HepG2 (cell line): ENCODE measurements around the gene NME7. TPM values are rescaled to one million over a fixed set of nuclear protein-coding genes. Genes with fewer than 3 reads are reported as not detected.

Source experiments
- BHLHE40 ChIP-seq: IDR thresholded peaks from 2 replicates; pipeline ENCODE4 v1.6.1; 2011; ENCODE audit warnings: low read length, improper control_type of control experiment
- CBFB ChIP-seq: sonication (generic); formaldehyde crosslinking; IDR thresholded peaks from 2 replicates; pipeline ENCODE4 v1.4.0; 2020; ENCODE audit warnings: missing genetic modification reagents
- CEBPB ChIP-seq: IDR thresholded peaks from 2 replicates; pipeline ENCODE4 v1.6.1; 2011; ENCODE audit warnings: low read depth, low read length, improper control_type of control experiment, borderline replicate concordance
- DMTF1 ChIP-seq: sonication (generic); formaldehyde crosslinking; IDR thresholded peaks from 2 replicates; pipeline ENCODE4 v1.4.0; 2020; ENCODE audit warnings: mild to moderate bottlenecking, missing genetic modification reagents
- FOXP4 ChIP-seq: sonication (generic); formaldehyde crosslinking; IDR thresholded peaks from 2 replicates; pipeline ENCODE4 v1.4.0; 2020; ENCODE audit warnings: missing genetic modification reagents
- GABPA ChIP-seq, 2 experiments: IDR thresholded peaks; 2 replicates each; pipeline ENCODE4 v1.6.1; 2011 to 2016; ENCODE audit warnings: low read depth in 2 of 2, low read length in 1 of 2, missing biosample characterization in 1 of 2, missing genetic modification characterization in 1 of 2
- PAF1 ChIP-seq: IDR thresholded peaks from 2 replicates; pipeline ENCODE4 v1.6.1; 2016; ENCODE audit warnings: missing genetic modification reagents, missing compliant biosample characterization
- PAWR ChIP-seq: sonication (generic); formaldehyde crosslinking; IDR thresholded peaks from 2 replicates; pipeline ENCODE4 v1.4.0; 2020; ENCODE audit warnings: missing genetic modification reagents, mild to moderate bottlenecking, borderline replicate concordance
- PBX3 ChIP-seq: sonication (generic); formaldehyde crosslinking; IDR thresholded peaks from 2 replicates; pipeline ENCODE4 v1.8.1; 2023; ENCODE audit warnings: missing genetic modification reagents, inconsistent platforms, borderline replicate concordance
- RBM22 ChIP-seq: fragments of 200-400 bp; formaldehyde crosslinking; optimal IDR thresholded peaks from 2 replicates; pipeline ENCODE3; 2017; ENCODE audit warnings: mild to moderate bottlenecking, low read length, moderate library complexity
- SALL2 ChIP-seq: sonication (generic); formaldehyde crosslinking; IDR thresholded peaks from 2 replicates; pipeline ENCODE4 v1.8.1; 2023; ENCODE audit warnings: mild to moderate bottlenecking, missing genetic modification reagents, inconsistent platforms
- TGIF2 ChIP-seq: IDR thresholded peaks from 2 replicates; pipeline ENCODE4 v1.6.1; 2016; ENCODE audit warnings: control low read depth, missing compliant biosample characterization
- THRA ChIP-seq: sonication (generic); formaldehyde crosslinking; IDR thresholded peaks from 2 replicates; pipeline ENCODE4 v1.4.0; 2020; ENCODE audit warnings: missing genetic modification reagents, borderline replicate concordance
- ZBTB37 ChIP-seq: sonication (generic); formaldehyde crosslinking; IDR thresholded peaks from 2 replicates; pipeline ENCODE4 v1.4.0; 2020; ENCODE audit warnings: mild to moderate bottlenecking, missing genetic modification reagents
- ZNF136 ChIP-seq: sonication (generic); formaldehyde crosslinking; IDR thresholded peaks from 2 replicates; pipeline ENCODE4 v1.8.1; 2022; ENCODE audit warnings: low read depth, mild to moderate bottlenecking, moderate library complexity, missing genetic modification reagents
- ZNF260 ChIP-seq: sonication (generic); formaldehyde crosslinking; IDR thresholded peaks from 2 replicates; pipeline ENCODE4 v1.4.0; 2020; ENCODE audit warnings: missing genetic modification reagents, low read depth, mild to moderate bottlenecking, borderline replicate concordance
- ZNF432 ChIP-seq: sonication (generic); formaldehyde crosslinking; IDR thresholded peaks from 2 replicates; pipeline ENCODE4 v1.5.0; 2020; ENCODE audit warnings: missing genetic modification reagents, mild to moderate bottlenecking, borderline replicate concordance
- ZNF773 ChIP-seq: sonication (generic); formaldehyde crosslinking; IDR thresholded peaks from 2 replicates; pipeline ENCODE4 v1.4.0; 2020; ENCODE audit warnings: missing genetic modification reagents, borderline replicate concordance
- ZNF782 ChIP-seq: sonication (generic); formaldehyde crosslinking; IDR thresholded peaks from 2 replicates; pipeline ENCODE4 v1.4.0; 2020; ENCODE audit warnings: missing genetic modification reagents, mild to moderate bottlenecking, borderline replicate concordance
- ZNF883 ChIP-seq: sonication (generic); formaldehyde crosslinking; IDR thresholded peaks from 2 replicates; pipeline ENCODE4 v1.5.1; 2020; ENCODE audit warnings: mild to moderate bottlenecking, missing genetic modification reagents; ENCODE audit errors: not compliant biosample characterization
- ZSCAN22 ChIP-seq: sonication (generic); formaldehyde crosslinking; IDR thresholded peaks from 2 replicates; pipeline ENCODE4 v1.4.0; 2020; ENCODE audit warnings: mild to moderate bottlenecking, missing genetic modification reagents
- polyA plus RNA-seq, 8 experiments: library from polyadenylated mRNA; depleted of rRNA in 3 of 8; stranded (reverse) in 7 of 8; unstranded in 1 of 8; fragments of >200 nt; fragmentation: Illumina TruSeq in 4 of 8; extraction: Trizol in 4 of 8; gene quantifications; 2 replicates each; pipeline versions ENCODE4 v1.2.1 to v1.2.3, GENCODE V29; 2011 to 2016; ENCODE audit warnings: low read depth in 4 of 8, missing spikeins in 1 of 8, mixed read lengths in 1 of 8; ENCODE audit not compliant: insufficient read depth in 1 of 8
- total RNA-seq, 5 experiments: library from RNA; depleted of rRNA; stranded (reverse); fragments of >200 nt; fragmentation: Illumina TruSeq; extraction: Trizol; gene quantifications; 2 replicates each; pipeline ENCODE4 v1.2.3, GENCODE V29; 2016; ENCODE audit warnings: low read depth in 1 of 5

Gene NME7
- total and polyA plus RNA-seq, 2 of the 13 experiments (the other 11 are each of a cell fraction or from before 2014, with no cell fraction given): 9.4 to 22.5 TPM

- no peak for TF ChIP-seq ZNF773 (CRISPR knock-in tag)
- TF ChIP-seq CEBPB: peak; percentile 80
- no peak for TF ChIP-seq BHLHE40
- TF ChIP-seq THRA (CRISPR knock-in tag): peak; percentile 63; the same call in 1 of the 2 replicates
- TF ChIP-seq ZNF782 (CRISPR knock-in tag): no peak
- no peak for TF ChIP-seq ZNF136 (CRISPR knock-in tag)
- TF ChIP-seq DMTF1 (CRISPR knock-in tag): 0 out of 2 replicates have a peak, but pooled peaks have one; percentile 36
- no peak for TF ChIP-seq ZNF432 (CRISPR knock-in tag)
- TF ChIP-seq GABPA (IDR thresholded peaks at IDR 0.05; ENCODE audit: low read depth, low read length): no peak
- TF ChIP-seq GABPA (CRISPR knock-in tag; IDR thresholded peaks at IDR 0.05; ENCODE audit: low read depth): no peak
- TF ChIP-seq ZNF883 (CRISPR knock-in tag): no peak
- TF ChIP-seq ZNF260 (CRISPR knock-in tag): no peak
- TF ChIP-seq FOXP4 (CRISPR knock-in tag): peak; percentile 66
- no peak for TF ChIP-seq ZSCAN22 (CRISPR knock-in tag)
- peak; percentile 55 for TF ChIP-seq TGIF2 (CRISPR knock-in tag)
- no peak for TF ChIP-seq PBX3 (CRISPR knock-in tag)
- peak; percentile 76 for TF ChIP-seq CBFB
- TF ChIP-seq PAWR: no peak
- TF ChIP-seq RBM22: peak; percentile 46
- TF ChIP-seq PAF1 (CRISPR knock-in tag): 0 out of 2 replicates have a peak, but pooled peaks have one; percentile 39
- no peak for TF ChIP-seq ZBTB37 (CRISPR knock-in tag)
- TF ChIP-seq SALL2 (CRISPR knock-in tag): no peak
Measured at GRCh38 chr1:169109561-169110134, 257.9 kb downstream of the NME7 start (continued).
